SK-N-SH (cell line): Measurements from ENCODE around the gene ATG2A. TPM values are rescaled to one million over a fixed set of nuclear protein-coding genes. Genes with fewer than 3 reads are reported as not detected.

Source experiments
- CTCF ChIA-PET: fragments of 300-600, 350-600 bp; formaldehyde crosslinking; extraction: SDS; loops from one replicate; lab custom pipeline; 2021; lab: Yijun Ruan, JAX
- POLR2A ChIA-PET: fragments of 350-600 bp; sonication (Branson Sonifier 250); formaldehyde crosslinking; extraction: SDS; loops from one replicate; lab custom pipeline; 2020; ENCODE audit warnings: antibody characterized with exemption, inconsistent platforms; lab: Yijun Ruan, JAX
- DNase-seq: peaks from one replicate; pipeline ENCODE4 v3.0.0; 2012
- H2AFZ ChIP-seq: fragments of 200-600 bp; sonication (generic); 2 replicates; pipeline ENCODE4 v1.8.1; 2016; ENCODE audit warnings: antibody characterized with exemption, mild to moderate bottlenecking, low read depth
- H3F3A ChIP-seq: fragments of 200-600 bp; sonication (generic); replicated peaks from 2 replicates; pipeline ENCODE3; 2016; ENCODE audit warnings: antibody characterized with exemption, mild to moderate bottlenecking; ENCODE audit not compliant: insufficient read depth
- H3K27ac ChIP-seq, 2 experiments: fragments of 200-500 bp in 1 of 2; fragments of 200-600 bp in 1 of 2; sonication (Bioruptor generic) in 1 of 2; sonication (generic), shearing (Covaris generic) in 1 of 2; 2 replicates each; pipeline versions ENCODE4 v1.5.1 to v1.6.1; 2014 to 2016; ENCODE audit warnings: low read depth in 2 of 2, inconsistent platforms in 1 of 2, low read length in 1 of 2, mild to moderate bottlenecking in 1 of 2, mixed read lengths in 1 of 2
- H3K27me3 ChIP-seq: fragments of 200-600 bp; sonication (generic), shearing (Covaris generic); 2 replicates; pipeline ENCODE4 v1.6.1; 2016; ENCODE audit warnings: mixed run types; ENCODE audit not compliant: insufficient read depth
- H3K36me3 ChIP-seq, 2 experiments: fragments of 200-500 bp in 1 of 2; fragments of 200-600 bp in 1 of 2; sonication (Bioruptor generic) in 1 of 2; sonication (generic) in 1 of 2; replicated peaks in 1 of 2; 2 replicates each; pipeline versions ENCODE3 to v1.5.1; 2014 to 2016; ENCODE audit warnings: low read length in 1 of 2, mild to moderate bottlenecking in 1 of 2; ENCODE audit not compliant: insufficient read depth in 2 of 2, control insufficient read depth in 1 of 2
- H3K4me1 ChIP-seq, 2 experiments: fragments of 200-500 bp in 1 of 2; fragments of 200-600 bp in 1 of 2; sonication (Bioruptor generic) in 1 of 2; sonication (generic), shearing (Covaris generic) in 1 of 2; 2 replicates each; pipeline versions ENCODE4 v1.5.1 to v1.6.1; 2014 to 2016; ENCODE audit warnings: low read depth in 1 of 2, low read length in 1 of 2, mixed run types in 1 of 2; ENCODE audit not compliant: insufficient read depth in 2 of 2, control insufficient read depth in 1 of 2
- H3K4me2 ChIP-seq: fragments of 200-600 bp; sonication (generic), shearing (Covaris generic); 2 replicates; pipeline ENCODE4 v1.6.1; 2017; ENCODE audit warnings: mixed run types
- H3K4me3 ChIP-seq, 2 experiments: fragments of 200-500 bp in 1 of 2; fragments of 200-600 bp in 1 of 2; sonication (Bioruptor generic) in 1 of 2; sonication (generic), shearing (Covaris generic) in 1 of 2; 2 replicates each; pipeline versions ENCODE4 v1.5.1 to v1.8.1; 2014 to 2016; ENCODE audit warnings: low read depth in 2 of 2, inconsistent platforms in 1 of 2, low read length in 1 of 2, mild to moderate bottlenecking in 1 of 2, mixed read lengths in 1 of 2, moderate library complexity in 1 of 2
- H3K79me2 ChIP-seq: fragments of 200-600 bp; sonication (generic); 2 replicates; pipeline ENCODE4 v1.8.1; 2017; ENCODE audit warnings: mild to moderate bottlenecking; ENCODE audit not compliant: insufficient read depth
- H3K9ac ChIP-seq: fragments of 200-600 bp; sonication (generic); 2 replicates; pipeline ENCODE4 v1.6.1; 2017; ENCODE audit warnings: mixed run types
- H3K9me2 ChIP-seq: fragments of 200-600 bp; sonication (generic); 2 replicates; pipeline ENCODE4 v1.6.1; 2017; ENCODE audit warnings: mixed run types
- H3K9me3 ChIP-seq: fragments of 200-600 bp; sonication (generic); 2 replicates; pipeline ENCODE4 v1.6.1; 2017; ENCODE audit warnings: mixed run types, mild to moderate bottlenecking, moderate library complexity
- H4K20me1 ChIP-seq: fragments of 200-600 bp; sonication (generic); 2 replicates; pipeline ENCODE4 v1.6.1; 2017; ENCODE audit warnings: mild to moderate bottlenecking, mixed run types; ENCODE audit not compliant: insufficient read depth
- CHD2 ChIP-seq: fragments of 150-350 bp; IDR thresholded peaks from 2 replicates; pipeline ENCODE4 v1.6.1; 2018; ENCODE audit warnings: low read length; ENCODE audit not compliant: partially characterized antibody
- CTCF ChIP-seq: fragments of 200-600 bp; sonication (generic); IDR thresholded peaks from 2 replicates; pipeline ENCODE4 v1.6.1; 2017; ENCODE audit warnings: antibody characterized with exemption, mild to moderate bottlenecking, moderate library complexity
- ELF1 ChIP-seq: IDR thresholded peaks from 2 replicates; pipeline ENCODE4 v1.4.0; 2012
- FOXJ3 ChIP-seq: sonication (generic); formaldehyde crosslinking; IDR thresholded peaks from 2 replicates; pipeline ENCODE4 v1.5.1; 2020; ENCODE audit warnings: mild to moderate bottlenecking, missing genetic modification reagents
- FOXM1 ChIP-seq: IDR thresholded peaks from 2 replicates; pipeline ENCODE4 v1.4.0; 2012; ENCODE audit warnings: low read depth, mild to moderate bottlenecking
- GABPA ChIP-seq: IDR thresholded peaks from 2 replicates; pipeline ENCODE4 v1.4.0; 2012; ENCODE audit warnings: low read depth, mild to moderate bottlenecking
- GATA2 ChIP-seq: sonication (generic); formaldehyde crosslinking; IDR thresholded peaks from 2 replicates; pipeline ENCODE4 v1.5.0; 2020; ENCODE audit warnings: mild to moderate bottlenecking, missing genetic modification reagents
- NFIC ChIP-seq: IDR thresholded peaks from 2 replicates; pipeline ENCODE4 v1.4.0; 2012; ENCODE audit warnings: borderline replicate concordance
- POLR2AphosphoS5 ChIP-seq: IDR thresholded peaks from 2 replicates; pipeline ENCODE4 v1.6.1; 2012; ENCODE audit warnings: low read depth, low read length
- REST ChIP-seq: IDR thresholded peaks from 2 replicates; pipeline ENCODE4 v1.6.1; 2012; ENCODE audit warnings: mild to moderate bottlenecking, low read depth, low read length, moderate library complexity
- RFX5 ChIP-seq: IDR thresholded peaks from 2 replicates; pipeline ENCODE4 v1.6.1; 2012; ENCODE audit warnings: mild to moderate bottlenecking, improper control_type of control experiment, low read length
- RXRA ChIP-seq: IDR thresholded peaks from 2 replicates; pipeline ENCODE4 v1.4.0; 2012; ENCODE audit warnings: low read depth, mild to moderate bottlenecking, borderline replicate concordance
- SIN3A ChIP-seq: IDR thresholded peaks from 2 replicates; pipeline ENCODE4 v1.6.1; 2012; ENCODE audit warnings: low read depth, mild to moderate bottlenecking, low read length, moderate library complexity, borderline replicate concordance
- WGBS: methylation state at CpG from one replicate; pipeline ENCODE4 v1.1.6; 2017; ENCODE audit warnings: low lambda C conversion rate; 5-methylcytosine and 5-hydroxymethylcytosine counted together
- polyA plus RNA-seq, 3 experiments: library from polyadenylated mRNA; depleted of rRNA; stranded (reverse); fragments of >200 nt; gene quantifications; 2 replicates each; pipeline ENCODE4 v1.2.3, GENCODE V29; 2012

The ATG2A gene
- polyA plus RNA-seq, 1 of the 3 experiments (the other 2 are of a cell fraction) = 7.1 TPM

- CTCF ChIA-PET = interaction anchor here (0.7 to 5.3 kb wide), 10 partner anchors 9 to 30 kb away, joined by 3 to 40 read pairs (median 6); partner anchors contain the start of genes CDC42BPG and EHD1
- Histone ChIP-seq H3K79me2 (peaks cover 91% of the 10 kb centered on the region), H3K4me2 (no peak overlapping the region; the same call in 1 of the 2 replicates), H3K9me2 (no peaks in the 10 kb centered on the region), H3K4me3 (no peak overlapping the region), H4K20me1 (peaks cover 73% of the 10 kb centered on the region), H3K9me3 (no peaks in the 10 kb centered on the region), H3K36me3 (peaks cover 4 to 7% of the 10 kb centered on the region in 2 experiments), H3F3A (peaks cover 10% of the 10 kb centered on the region), H3K27ac (peak overlapping the region in 1 of 2 experiments; percentile 6; a peak in 1 of 4 replicates), H3K4me1 (peaks cover 5 to 6% of the 10 kb centered on the region in 2 experiments; a peak in 3 of 4 replicates), H3K27me3 (no peaks in the 10 kb centered on the region), H2AFZ (no peak overlapping the region), H3K9ac (no peak overlapping the region)
- no peak for TF ChIP-seq POLR2AphosphoS5
- TF ChIP-seq FOXM1 = no peak
- TF ChIP-seq GATA2 (CRISPR knock-in tag) = no peak
- TF ChIP-seq GABPA = no peak
- TF ChIP-seq RXRA = no peak
- TF ChIP-seq RFX5 = no peak
- no peak for TF ChIP-seq SIN3A
- no peak for TF ChIP-seq NFIC
- no peak for TF ChIP-seq REST
- no peak for TF ChIP-seq CHD2
- TF ChIP-seq ELF1 = no peak
- no peak for TF ChIP-seq FOXJ3
- TF ChIP-seq CTCF = no peak
- POLR2A ChIA-PET = interaction anchor here (1.0 kb wide), 1 partner anchor 29 kb away, joined by 3 read pairs; no protein-coding TSS in a partner anchor
- DNase-seq = no peak
- 88% methylated on average over 5 of the region's 9 CpGs for WGBS
Observed at GRCh38 chr11:64864135-64864472, 52.9 kb downstream of the ATG2A start.
